GM23338 (cell line): ENCODE measurements around the gene ARHGAP32. TPM values are rescaled to one million over a fixed set of nuclear protein-coding genes. Genes with fewer than 3 reads are reported as not detected.

ENCODE experiments used
- ATAC-seq: fragments of 200-7000 bp; cut with Tn5 transposase; 3 replicates; pipeline ENCODE4 v1.9.1; 2020
- DNase-seq: peaks from one replicate; pipeline ENCODE4 v3.0.0-alpha.2; 2015; ENCODE audit warnings: low spot score
- H2AFZ ChIP-seq: fragments of 200-600 bp; sonication (generic); 2 replicates; pipeline ENCODE4 v1.8.0; 2016; ENCODE audit warnings: antibody characterized with exemption, mild to moderate bottlenecking, moderate library complexity
- H3F3A ChIP-seq: fragments of 200-600 bp; sonication (generic); replicated peaks from 2 replicates; pipeline ENCODE4 v1.8.0; 2017; ENCODE audit warnings: antibody characterized with exemption, mixed run types, low read depth
- H3K27ac ChIP-seq: fragments of 200-600 bp; sonication (generic); 2 replicates; pipeline ENCODE4 v1.6.1; 2016; ENCODE audit warnings: low read depth
- H3K27me3 ChIP-seq: fragments of 200-600 bp; sonication (generic); 2 replicates; pipeline ENCODE4 v1.8.0; 2016; ENCODE audit warnings: mild to moderate bottlenecking, mixed run types, moderate library complexity; ENCODE audit not compliant: insufficient read depth
- H3K36me3 ChIP-seq: fragments of 200-600 bp; sonication (generic); 2 replicates; pipeline ENCODE4 v1.8.0; 2016; ENCODE audit warnings: mild to moderate bottlenecking; ENCODE audit not compliant: insufficient read depth
- H3K4me1 ChIP-seq: fragments of 200-600 bp; sonication (generic); 2 replicates; pipeline ENCODE4 v1.8.0; 2016; ENCODE audit warnings: mild to moderate bottlenecking, moderate library complexity; ENCODE audit not compliant: insufficient read depth
- H3K4me2 ChIP-seq: fragments of 200-600 bp; sonication (generic); 2 replicates; pipeline ENCODE4 v1.7.1; 2017; ENCODE audit warnings: mixed run types
- H3K4me3 ChIP-seq: fragments of 200-600 bp; sonication (generic); 2 replicates; pipeline ENCODE4 v1.6.1; 2016; ENCODE audit warnings: mixed run types
- H3K79me2 ChIP-seq: fragments of 200-600 bp; sonication (generic); replicated peaks from 2 replicates; pipeline ENCODE4 v1.8.0; 2017; ENCODE audit warnings: mild to moderate bottlenecking; ENCODE audit not compliant: insufficient read depth
- H3K9me2 ChIP-seq: fragments of 200-600 bp; sonication (generic); 2 replicates; pipeline ENCODE4 v1.8.0; 2017; ENCODE audit not compliant: insufficient read depth
- H4K20me1 ChIP-seq: fragments of 200-600 bp; sonication (generic); replicated peaks from 2 replicates; pipeline ENCODE4 v1.8.0; 2017; ENCODE audit warnings: mild to moderate bottlenecking; ENCODE audit not compliant: insufficient read depth
- H3K27ac Mint-ChIP-seq: 2 replicates; pipeline ENCODE4 v1.8.0; 2020; ENCODE audit warnings: inconsistent platforms, mild to moderate bottlenecking, moderate library complexity, mixed read lengths
- H3K27me3 Mint-ChIP-seq: 3 replicates; pipeline ENCODE4 v1.8.0; 2022; ENCODE audit warnings: low read depth, mild to moderate bottlenecking, moderate library complexity, mixed read lengths, inconsistent platforms; ENCODE audit not compliant: insufficient read depth, poor library complexity
- H3K36me3 Mint-ChIP-seq: 3 replicates; pipeline ENCODE4 v1.8.0; 2021; ENCODE audit warnings: low read depth, mild to moderate bottlenecking, inconsistent platforms, moderate library complexity, mixed read lengths
- H3K4me1 Mint-ChIP-seq: 3 replicates; pipeline ENCODE4 v1.8.0; 2020; ENCODE audit warnings: mild to moderate bottlenecking, inconsistent platforms, mixed read lengths
- H3K4me3 Mint-ChIP-seq: 3 replicates; pipeline ENCODE4 v1.8.0; 2021; ENCODE audit warnings: moderate library complexity, mild to moderate bottlenecking, inconsistent platforms, mixed read lengths
- H3K9me3 Mint-ChIP-seq: 3 replicates; pipeline ENCODE4 v1.8.0; 2020; ENCODE audit warnings: moderate library complexity, mild to moderate bottlenecking, inconsistent platforms, mixed read lengths
- CREB1 ChIP-seq: fragments of 250-450 bp; sonication (Bioruptor Pico); IDR thresholded peaks from 2 replicates; pipeline ENCODE4 v1.5.0; 2020; ENCODE audit warnings: low read depth, mild to moderate bottlenecking, moderate library complexity
- CTCF ChIP-seq, 2 experiments: fragments of 200-600 bp in 1 of 2; sonication (generic) in 1 of 2; conservative IDR thresholded peaks; 2 replicates each; pipeline versions ENCODE4 v1.5.1 to v1.6.1; 2016 to 2017; ENCODE audit warnings: antibody characterized with exemption in 2 of 2, low read depth in 2 of 2, mild to moderate bottlenecking in 2 of 2, moderate library complexity in 1 of 2
- ETS1 ChIP-seq: IDR thresholded peaks from 2 replicates; pipeline ENCODE4 v1.6.1; 2016; ENCODE audit warnings: antibody characterized with exemption
- EZH2 ChIP-seq: fragments of 200-600 bp; sonication (generic); IDR thresholded peaks from one replicate; pipeline ENCODE4 v1.8.0; 2017; ENCODE audit warnings: antibody characterized with exemption, mild to moderate bottlenecking, low read depth; ENCODE audit not compliant: unreplicated experiment
- EZH2phosphoT487 ChIP-seq: fragments of 200-600 bp; sonication (generic); IDR thresholded peaks from one replicate; pipeline ENCODE4 v1.8.1; 2018; ENCODE audit warnings: antibody characterized with exemption; ENCODE audit not compliant: unreplicated experiment
- JUNB ChIP-seq: IDR thresholded peaks from one replicate; pipeline ENCODE4 v1.6.1; 2016; ENCODE audit warnings: antibody characterized with exemption; ENCODE audit not compliant: unreplicated experiment
- NANOG ChIP-seq: IDR thresholded peaks from 2 replicates; pipeline ENCODE4 v1.6.1; 2016; ENCODE audit warnings: antibody characterized with exemption, borderline replicate concordance
- POLR2AphosphoS5 ChIP-seq: IDR thresholded peaks from 2 replicates; pipeline ENCODE4 v1.6.1; 2016; ENCODE audit warnings: antibody characterized with exemption, low read depth
- STAT1 ChIP-seq: IDR thresholded peaks from one replicate; pipeline ENCODE4 v1.6.1; 2016; ENCODE audit warnings: antibody characterized with exemption; ENCODE audit not compliant: unreplicated experiment
- ZNF114 ChIP-seq: fragments of 250-450 bp; sonication (Bioruptor Pico); IDR thresholded peaks from 2 replicates; pipeline ENCODE4 v1.5.0; 2020; ENCODE audit warnings: mild to moderate bottlenecking, moderate library complexity
- ZNF462 ChIP-seq: fragments of 250-450 bp; sonication (Bioruptor Pico); IDR thresholded peaks from 2 replicates; pipeline ENCODE4 v1.5.0; 2020; ENCODE audit warnings: mild to moderate bottlenecking, moderate library complexity
- polyA plus RNA-seq: library from polyadenylated mRNA; unstranded; fragments of >200 nt; fragmentation: Nextera tagmentation; extraction: Ambion mirVana; gene quantifications from 2 replicates; pipeline ENCODE4 v1.2.1, GENCODE V29; 2016
- total RNA-seq: library from RNA; depleted of rRNA; stranded (reverse); fragments of >200 nt; shearing (Covaris generic); gene quantifications from 2 replicates; pipeline ENCODE4 v1.2.3, GENCODE V29; 2014

The ARHGAP32 gene
- total and polyA plus RNA-seq, 2 experiments from 2014 or later = 3.9 to 17.2 TPM

- Mint-ChIP-seq H3K4me1 (no peaks in the 10 kb centered on the region), H3K36me3 (no peaks in the 10 kb centered on the region), H3K27me3 (no peaks in the 10 kb centered on the region), H3K4me3 (no peak overlapping the region), H3K27ac (no peak overlapping the region), H3K9me3 (no peaks in the 10 kb centered on the region)
- ATAC-seq (no peak), DNase-seq (no peak)
- Histone ChIP-seq H3K4me3 (no peak overlapping the region), H3F3A (no peaks in the 10 kb centered on the region), H3K4me1 (no peaks in the 10 kb centered on the region), H3K27me3 (no peaks in the 10 kb centered on the region), H4K20me1 (peaks cover 5% of the 10 kb centered on the region; the same call in 1 of the 2 replicates), H3K27ac (no peak overlapping the region), H2AFZ (no peak overlapping the region), H3K4me2 (no peak overlapping the region), H3K79me2 (no peaks in the 10 kb centered on the region), H3K36me3 (no peaks in the 10 kb centered on the region), H3K9me2 (no peaks in the 10 kb centered on the region)
- no peak for TF ChIP-seq ZNF114 (CRISPR knock-in tag)
Measured at GRCh38 chr11:128983023-128983422, 209.1 kb downstream of the ARHGAP32 start.

GRCh38 chr11:128981254-128981653, 210.9 kb downstream of the ARHGAP32 start:
- Histone ChIP-seq H2AFZ (no peak overlapping the region), H3K27me3 (no peaks in the 10 kb centered on the region), H3K4me3 (no peak overlapping the region), H3K4me2 (no peak overlapping the region), H4K20me1 (peaks cover 5% of the 10 kb centered on the region; the same call in 1 of the 2 replicates), H3K36me3 (no peaks in the 10 kb centered on the region), H3K79me2 (no peaks in the 10 kb centered on the region), H3K9me2 (no peaks in the 10 kb centered on the region), H3F3A (no peaks in the 10 kb centered on the region), H3K4me1 (no peaks in the 10 kb centered on the region), H3K27ac (no peak overlapping the region)
- no peaks in the 10 kb centered on the region for H3K4me1 Mint-ChIP-seq
- H3K36me3 Mint-ChIP-seq = peaks cover 6% of the 10 kb centered on the region; the same call in 2 of the 3 replicates
- no peaks in the 10 kb centered on the region for H3K27me3 Mint-ChIP-seq
- ATAC-seq (no peak), DNase-seq (no peak)
- no peaks in the 10 kb centered on the region for H3K9me3 Mint-ChIP-seq
- H3K27ac Mint-ChIP-seq = no peak overlapping the region
- H3K4me3 Mint-ChIP-seq = no peak overlapping the region
- TF ChIP-seq EZH2 (no peak), CREB1 (CRISPR knock-in tag) (no peak), STAT1 (no peak), JUNB (no peak), ZNF462 (CRISPR knock-in tag) (no peak), ETS1 (no peak), EZH2phosphoT487 (no peak), ZNF114 (CRISPR knock-in tag) (no peak), NANOG (no peak), POLR2AphosphoS5 (no peak), CTCF (conservative IDR thresholded peaks at IDR 0.05; ENCODE audit: low read depth in 2 of 2) (no peak)
